Renal cortical epithelial cell (primary cell): ENCODE data around the gene MKI67. TPM values are rescaled to one million over a fixed set of nuclear protein-coding genes. Genes with fewer than 3 reads are reported as not detected.

ENCODE experiments used
- DNase-seq: peaks from one replicate; pipeline ENCODE4 v3.0.0-alpha.2; 2011; ENCODE audit warnings: low read depth
- total RNA-seq: library from RNA; depleted of rRNA; stranded (reverse); fragments of >200 nt; gene quantifications from 2 replicates; pipeline ENCODE4 v1.2.3, GENCODE V29; 2014

Gene MKI67
- total RNA-seq, 1 donor from 2014 or later = 0.75 TPM

- no peak for DNase-seq
These were observed 42.9 kb downstream of the MKI67 start for GRCh38 chr10:128083191-128083895.

GRCh38 chr10:128081720-128082119 lies 44.5 kb downstream of the MKI67 start:
- no peak for DNase-seq

GRCh38 chr10:128081222-128081621 lies 45.0 kb downstream of the MKI67 start:
- DNase-seq = no peak

GRCh38 chr10:128080641-128081040 lies 45.6 kb downstream of the MKI67 start:
- no peak for DNase-seq

- DNase-seq = no peak
These were observed 46.0 kb downstream of the MKI67 start for GRCh38 chr10:128080231-128080630.

- peak; percentile 29 for DNase-seq
These were observed 47.9 kb downstream of the MKI67 start for GRCh38 chr10:128078136-128078969.

- DNase-seq = no peak
These were observed 48.9 kb downstream of the MKI67 start for GRCh38 chr10:128077155-128077875.

- no peak for DNase-seq
These were observed 51.6 kb downstream of the MKI67 start for GRCh38 chr10:128074589-128074988.

- DNase-seq = no peak
These were observed 52.3 kb downstream of the MKI67 start for GRCh38 chr10:128073890-128074289.

GRCh38 chr10:128072941-128073645 lies 53.1 kb downstream of the MKI67 start:
- DNase-seq = no peak

- no peak for DNase-seq
These were observed 54.2 kb downstream of the MKI67 start for GRCh38 chr10:128072046-128072445.

- DNase-seq = no peak
These were observed 54.8 kb downstream of the MKI67 start for GRCh38 chr10:128071417-128071782.

- DNase-seq = no peak
These were observed 55.4 kb downstream of the MKI67 start for GRCh38 chr10:128070721-128071416.

- no peak for DNase-seq
These were observed 56.1 kb downstream of the MKI67 start for GRCh38 chr10:128070161-128070560.

- peak; percentile 60 for DNase-seq
These were observed 56.7 kb downstream of the MKI67 start for GRCh38 chr10:128069351-128070051.

GRCh38 chr10:128068398-128069285 lies 57.6 kb downstream of the MKI67 start:
- DNase-seq = no peak

- DNase-seq = no peak
These were observed 58.4 kb downstream of the MKI67 start for GRCh38 chr10:128067691-128068397.

- no peak for DNase-seq
These were observed 59.3 kb downstream of the MKI67 start for GRCh38 chr10:128066870-128067382.
